NCI-H774 (cell line): ENCODE measurements around the gene ANGPTL8.

Experiments used
- DNase-seq: peaks from one replicate; lab custom pipeline; 2025; lab: John Stamatoyannopoulos, UW

ANGPTL8 gene

DNA sequence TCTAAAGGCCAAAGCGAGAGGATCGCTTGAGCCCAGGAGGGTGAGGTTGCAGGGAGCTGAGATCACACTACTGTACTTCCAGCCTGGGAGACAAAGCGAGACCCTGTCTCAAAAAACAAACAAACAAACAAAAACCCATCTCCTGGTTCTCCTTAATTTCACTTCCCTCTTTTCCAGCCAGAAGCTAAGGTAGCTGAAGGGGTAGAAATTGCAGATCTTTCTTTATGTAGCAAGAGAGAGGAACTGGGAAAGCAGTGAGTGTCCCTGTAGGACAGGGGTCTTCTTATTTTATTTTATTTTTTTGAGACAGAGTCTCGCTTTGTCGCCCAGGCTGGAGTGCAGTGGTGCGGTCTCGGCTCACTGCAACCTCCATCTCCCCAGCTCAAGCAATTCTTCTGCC is 52.0 kb downstream of the ANGPTL8 start:
- no peak for DNase-seq
